Peyer's patch (tissue), 4 donors: ENCODE measurements around the gene OBSCN.

Source experiments
- CTCF ChIP-seq, 6 experiments: fragments of 450-650 bp in 4 of 6; fragments of 200-600 bp in 2 of 6; sonication (generic) in 1 of 6; IDR thresholded peaks; one replicate each; pipeline ENCODE4 v1.5.1; 2017 to 2019; ENCODE audit warnings: antibody characterized with exemption in 6 of 6, mild to moderate bottlenecking in 3 of 6, moderate library complexity in 1 of 6
- POLR2A ChIP-seq, 2 donors: fragments of 450-650 bp; IDR thresholded peaks; one replicate each; pipeline ENCODE4 v1.5.1; 2017; ENCODE audit warnings: antibody characterized with exemption in 2 of 2, mild to moderate bottlenecking in 2 of 2, moderate library complexity in 2 of 2

GRCh38 chr1:228381356-228381755 lies 173.5 kb downstream of the OBSCN start:
- TF ChIP-seq POLR2A (IDR thresholded peaks at IDR 0.05) (no peak), CTCF (IDR thresholded peaks at IDR 0.05) (no peak)
